DND-41 (cell line): Measurements from ENCODE around the gene TWIST2.
A peak's percentile ranks its signal among the peaks of the same experiment; 100 is the strongest.

Experiments
- ATAC-seq: fragments of 200-7000 bp; cut with Tn5 transposase; 3 replicates; pipeline ENCODE4 v1.9.1; 2021; ENCODE audit warnings: low read depth; ENCODE audit not compliant: insufficient read depth
- DNase-seq: peaks from one replicate; pipeline ENCODE4 v3.0.0-alpha.2; 2020
- H2AFZ ChIP-seq: 2 replicates; pipeline ENCODE4 v1.6.0; 2012; ENCODE audit warnings: low read depth, low read length
- H3K27ac ChIP-seq: 2 replicates; pipeline ENCODE4 v1.5.1; 2012; ENCODE audit warnings: low read length, inconsistent platforms
- H3K27me3 ChIP-seq: fragments of 200-600 bp; sonication (generic); 2 replicates; pipeline ENCODE4 v1.6.0; 2012; ENCODE audit warnings: low read length, mild to moderate bottlenecking, inconsistent platforms; ENCODE audit not compliant: insufficient read depth, poor library complexity
- H3K36me3 ChIP-seq: 2 replicates; pipeline ENCODE4 v1.5.1; 2012; ENCODE audit warnings: low read length, inconsistent platforms; ENCODE audit not compliant: insufficient read depth
- H3K4me1 ChIP-seq: 2 replicates; pipeline ENCODE4 v1.5.1; 2012; ENCODE audit warnings: mild to moderate bottlenecking, low read length; ENCODE audit not compliant: insufficient read depth
- H3K4me2 ChIP-seq: 2 replicates; pipeline ENCODE4 v1.6.0; 2012; ENCODE audit warnings: mild to moderate bottlenecking, moderate library complexity, low read length, inconsistent platforms; ENCODE audit not compliant: insufficient read depth
- H3K4me3 ChIP-seq, 2 experiments: fragments of 200-600 bp in 1 of 2; shearing (Covaris generic) in 1 of 2; 2 replicates each; pipeline ENCODE4 v1.5.1; 2012 to 2016; ENCODE audit warnings: inconsistent platforms in 2 of 2, low read length in 2 of 2, mild to moderate bottlenecking in 2 of 2, low read depth in 1 of 2, moderate library complexity in 1 of 2
- H3K79me2 ChIP-seq: 2 replicates; pipeline ENCODE4 v1.6.0; 2012; ENCODE audit warnings: low read length, inconsistent platforms; ENCODE audit not compliant: insufficient read depth
- H3K9ac ChIP-seq: 2 replicates; pipeline ENCODE4 v1.6.0; 2012; ENCODE audit warnings: low read depth, mild to moderate bottlenecking, inconsistent platforms, low read length, moderate library complexity
- H3K9me3 ChIP-seq: 2 replicates; pipeline ENCODE4 v1.5.1; 2012; ENCODE audit warnings: low read length, moderate library complexity, mild to moderate bottlenecking, inconsistent platforms; ENCODE audit not compliant: insufficient read depth, severe bottlenecking
- H4K20me1 ChIP-seq: 2 replicates; pipeline ENCODE4 v1.6.0; 2012; ENCODE audit warnings: low read length; ENCODE audit not compliant: insufficient read depth
- CTCF ChIP-seq: IDR thresholded peaks from 2 replicates; pipeline ENCODE4 v1.5.1; 2012; ENCODE audit warnings: borderline replicate concordance, low read length, moderate library complexity, mild to moderate bottlenecking; ENCODE audit not compliant: poor library complexity, severe bottlenecking; ENCODE audit errors: extremely low read depth
- EZH2 ChIP-seq: IDR thresholded peaks from 3 replicates; pipeline ENCODE4 v1.6.1; 2012; ENCODE audit warnings: borderline replicate concordance, low read depth, mild to moderate bottlenecking, moderate library complexity, low read length, inconsistent platforms; ENCODE audit not compliant: severe bottlenecking

Gene TWIST2

GRCh38 chr2:238908960-238909951 is 61.4 kb downstream of the TWIST2 start:
- no peak overlapping the region for H3K9ac ChIP-seq

GRCh38 chr2:238910751-238911351 is 63.0 kb downstream of the TWIST2 start:
- H3K9ac ChIP-seq, result no peak overlapping the region
- H3K4me1 ChIP-seq, result no peaks in the 10 kb centered on the region
- ATAC-seq (no peak), DNase-seq (no peak)
- H3K36me3 ChIP-seq, result no peaks in the 10 kb centered on the region
- no peak overlapping the region for H3K27ac ChIP-seq
- H3K27me3 ChIP-seq, result peaks cover 8% of the 10 kb centered on the region
- no peak overlapping the region for H2AFZ ChIP-seq
- no peaks in the 10 kb centered on the region for H3K79me2 ChIP-seq
- H4K20me1 ChIP-seq, result peaks cover 3% of the 10 kb centered on the region; the same call in 1 of the 2 replicates
- TF ChIP-seq EZH2, result no peak
- no peak for TF ChIP-seq CTCF
- H3K4me2 ChIP-seq, result no peak overlapping the region
- H3K4me3 ChIP-seq, result no peak overlapping the region
- no peaks in the 10 kb centered on the region for H3K9me3 ChIP-seq

More at GRCh38 chr2:238908960-238909951, 61.4 kb downstream of the TWIST2 start:
- H3K4me3 ChIP-seq, result no peak overlapping the region
- no peaks in the 10 kb centered on the region for H3K36me3 ChIP-seq
- DNase-seq (no peak), ATAC-seq (peak; percentile 42; the same call in 1 of the 3 replicates)
- no peak overlapping the region for H2AFZ ChIP-seq
- H3K4me2 ChIP-seq, result no peak overlapping the region
- no peak overlapping the region for H3K27ac ChIP-seq
- no peaks in the 10 kb centered on the region for H3K4me1 ChIP-seq
- H3K27me3 ChIP-seq, result no peaks in the 10 kb centered on the region
- H3K79me2 ChIP-seq, result no peaks in the 10 kb centered on the region
- TF ChIP-seq EZH2 (no peak), CTCF (no peak)
- peaks cover 3% of the 10 kb centered on the region; the same call in 1 of the 2 replicates for H4K20me1 ChIP-seq
- no peaks in the 10 kb centered on the region for H3K9me3 ChIP-seq

- no peak for TF ChIP-seq EZH2
- H3K27me3 ChIP-seq, result peaks cover 11% of the 10 kb centered on the region
- no peak overlapping the region for H3K4me2 ChIP-seq
- no peak overlapping the region for H2AFZ ChIP-seq
- no peaks in the 10 kb centered on the region for H3K79me2 ChIP-seq
- DNase-seq (no peak), ATAC-seq (no peak)
- H3K9ac ChIP-seq, result no peak overlapping the region
- no peaks in the 10 kb centered on the region for H3K4me1 ChIP-seq
- no peaks in the 10 kb centered on the region for H3K36me3 ChIP-seq
- H3K27ac ChIP-seq, result no peak overlapping the region
- no peak overlapping the region for H3K4me3 ChIP-seq
- peaks cover 3% of the 10 kb centered on the region; the same call in 1 of the 2 replicates for H4K20me1 ChIP-seq
- no peaks in the 10 kb centered on the region for H3K9me3 ChIP-seq
Measured at GRCh38 chr2:238911376-238912227, 63.7 kb downstream of the TWIST2 start.
